ENCODE data around the gene DNAH1.

DNAH1 gene

GRCh38 chr3:52393959-52394670 lies 78.0 kb downstream of the DNAH1 start:
- no peak for DNase-seq

- no peak for DNase-seq
Observed at GRCh38 chr3:52394751-52395502, 78.8 kb downstream of the DNAH1 start.

GRCh38 chr3:52395503-52395865 lies 79.4 kb downstream of the DNAH1 start:
- DNase-seq, result no peak

GRCh38 chr3:52396011-52396906 lies 80.1 kb downstream of the DNAH1 start:
- DNase-seq, result no peak

- DNase-seq, result no peak
Observed at GRCh38 chr3:52396907-52397591, 80.9 kb downstream of the DNAH1 start.

GRCh38 chr3:52397676-52398399 lies 81.7 kb downstream of the DNAH1 start:
- no peak for DNase-seq

GRCh38 chr3:52398670-52399081 lies 82.6 kb downstream of the DNAH1 start:
- no peak for DNase-seq

GRCh38 chr3:52399131-52399530 lies 83.0 kb downstream of the DNAH1 start:
- DNase-seq, result no peak

- no peak for DNase-seq
Observed at GRCh38 chr3:52399593-52399992, 83.5 kb downstream of the DNAH1 start.

GRCh38 chr3:52400275-52400793 lies 84.2 kb downstream of the DNAH1 start:
- no peak for DNase-seq

- DNase-seq, result no peak
Observed at GRCh38 chr3:52401021-52401420, 84.9 kb downstream of the DNAH1 start.

GRCh38 chr3:52401551-52401950 lies 85.4 kb downstream of the DNAH1 start:
- DNase-seq, result no peak

GRCh38 chr3:52402101-52402521 lies 86.0 kb downstream of the DNAH1 start:
- DNase-seq, result no peak

- no peak for DNase-seq
Observed at GRCh38 chr3:52402706-52403270, 86.7 kb downstream of the DNAH1 start.

- DNase-seq, result no peak
Observed at GRCh38 chr3:52403271-52403841, 87.2 kb downstream of the DNAH1 start.

GRCh38 chr3:52403955-52404354 lies 87.8 kb downstream of the DNAH1 start:
- DNase-seq, result no peak

GRCh38 chr3:52404391-52404790 lies 88.3 kb downstream of the DNAH1 start:
- DNase-seq, result no peak

GRCh38 chr3:52405066-52405465 lies 88.9 kb downstream of the DNAH1 start:
- no peak for DNase-seq

GRCh38 chr3:52405601-52406110 lies 89.5 kb downstream of the DNAH1 start:
- DNase-seq, result no peak

GRCh38 chr3:52406231-52406661 lies 90.1 kb downstream of the DNAH1 start:
- DNase-seq, result no peak

Measured in effector CD8-positive, alpha-beta T cell (primary cell).